Measurements from ENCODE around the gene NINJ2.

- no peak for TF ChIP-seq GATA2 (IDR thresholded peaks at IDR 0.05; ENCODE audit: low read depth, low read length)
- no peak for TF ChIP-seq GATA3 (IDR thresholded peaks at IDR 0.05; ENCODE audit: low read depth, low read length)
Observed at GRCh38 chr12:530308-530707, 132.9 kb downstream of the NINJ2 start.

All from SH-SY5Y (cell line).